BLaER1 treated with 17β-estradiol and CSF1 and Interleukin-3, amounts not matched to agents 10 nM and 100 nM (cell line): Measurements from ENCODE around the gene PIP5K1C.
"Not testable (repeated sequence)": the region's sequence is repeated elsewhere in the genome, so short reads cannot be mapped to it uniquely, and the experiment has no call there.

Experiments
- H3K27ac ChIP-seq, 11 experiments: shearing (Covaris generic); formaldehyde crosslinking; 2 replicates each; pipeline ENCODE4 v1.8.1; 2022
- H3K27me3 ChIP-seq, 11 experiments: shearing (Covaris generic); formaldehyde crosslinking; 2 replicates each; pipeline ENCODE4 v1.8.1; 2022
- H3K36me3 ChIP-seq, 11 experiments: shearing (Covaris generic); formaldehyde crosslinking; 2 replicates each; pipeline ENCODE4 v1.8.1; 2022
- H3K4me1 ChIP-seq, 10 experiments: shearing (Covaris generic); formaldehyde crosslinking; 2 replicates each; pipeline ENCODE4 v1.8.1; 2022
- H3K4me2 ChIP-seq, 11 experiments: shearing (Covaris generic); formaldehyde crosslinking; 2 replicates each; pipeline ENCODE4 v1.8.1; 2022
- H3K4me3 ChIP-seq, 10 experiments: shearing (Covaris generic); formaldehyde crosslinking; 2 replicates each; pipeline ENCODE4 v1.8.1; 2022
- H3K9ac ChIP-seq, 11 experiments: shearing (Covaris generic); formaldehyde crosslinking; 2 replicates each; pipeline ENCODE4 v1.8.1; 2022
- H3K9me3 ChIP-seq, 11 experiments: shearing (Covaris generic); formaldehyde crosslinking; replicated peaks in 1 of 11; 2 replicates each; pipeline ENCODE4 v1.8.1; 2022
- H4K20me1 ChIP-seq, 11 experiments: shearing (Covaris generic); formaldehyde crosslinking; 2 replicates each; pipeline ENCODE4 v1.8.1; 2022
- Cebpa-rat ChIP-seq, 11 experiments: shearing (Covaris generic); IDR thresholded peaks; 2 replicates each; pipeline ENCODE4 v1.8.1; 2022

The PIP5K1C gene

GRCh38 chr19:3655402-3656072, 44.7 kb downstream of the PIP5K1C start:
- TF ChIP-seq Cebpa-rat (IDR thresholded peaks at IDR 0.05) = no peak
- H3K27ac ChIP-seq = peak overlapping the region; percentile 18 to 93 (median 89); a peak in 21 of 22 replicates

DNA sequence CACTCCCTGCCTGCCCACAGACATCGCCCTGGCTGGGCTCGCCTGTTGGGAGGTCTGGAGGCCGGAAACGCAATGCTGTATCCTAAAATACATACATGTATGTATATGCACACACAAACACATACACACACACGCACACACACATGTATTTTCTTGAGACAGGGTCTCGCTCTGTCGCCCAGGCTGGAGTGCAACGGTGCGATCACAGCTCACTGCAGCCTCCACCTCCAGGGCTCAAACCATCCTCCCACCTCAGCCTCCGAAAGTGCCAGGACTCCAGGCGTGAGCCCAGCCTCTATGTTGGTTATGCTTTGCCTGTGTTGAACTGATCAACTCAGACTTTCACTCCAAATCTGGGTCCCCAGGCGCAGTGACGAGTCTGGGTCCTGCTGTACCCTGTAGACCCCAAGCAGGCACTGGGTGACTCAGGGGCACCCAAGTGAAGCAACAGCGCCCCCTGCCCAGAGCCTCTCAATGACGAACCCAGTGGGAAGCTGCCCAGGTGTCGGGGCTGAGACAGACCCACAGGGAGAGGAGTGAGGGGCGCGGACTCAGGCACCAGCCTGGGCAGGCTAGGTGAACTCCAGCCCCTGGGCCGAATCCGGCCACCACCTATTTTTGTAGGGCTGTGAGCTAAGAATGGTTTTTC, 46.3 kb downstream of the PIP5K1C start:
- peaks cover 41 to 74% (median 63%) of the 10 kb centered on the region in 11 experiments for H3K36me3 ChIP-seq
- no peaks in the 10 kb centered on the region for H3K27me3 ChIP-seq
- peak overlapping the region in 7 of 11 experiments; percentile 17 to 93 (median 61); a peak in 9 of 22 replicates for H3K27ac ChIP-seq
- peak overlapping the region in 6 of 11 experiments; percentile 77 to 95 (median 88); a peak in 1 of 22 replicates for H3K4me2 ChIP-seq
- peaks cover 0 to 6% (median 0%) of the 10 kb centered on the region in 11 experiments; a peak in 2 of 22 replicates for H3K9me3 ChIP-seq
- peaks cover 3 to 56% (median 13%) of the 10 kb centered on the region in 11 experiments; a peak in 17 of 22 replicates for H4K20me1 ChIP-seq
- TF ChIP-seq Cebpa-rat (IDR thresholded peaks at IDR 0.05) = no peak
- H3K4me3 ChIP-seq = no peak overlapping the region
- peaks cover 26 to 58% (median 51%) of the 10 kb centered on the region in 10 experiments for H3K4me1 ChIP-seq
- peak overlapping the region in 5 of 11 experiments; percentile 0 to 87 (median 18); a peak in 4 of 22 replicates for H3K9ac ChIP-seq

More at GRCh38 chr19:3655402-3656072, 44.7 kb downstream of the PIP5K1C start:
- Histone ChIP-seq H3K4me2 (peak overlapping the region; percentile 77 to 95 (median 88)), H3K4me1 (peaks cover 26 to 64% (median 55%) of the 10 kb centered on the region in 10 experiments), H3K9me3 (peaks cover 0 to 6% (median 0%) of the 10 kb centered on the region in 11 experiments; a peak in 2 of 22 replicates), H3K4me3 (peak overlapping the region in 9 of 10 experiments; percentile 13 to 61 (median 46); a peak in 15 of 20 replicates), H4K20me1 (peaks cover 3 to 58% (median 13%) of the 10 kb centered on the region in 11 experiments; a peak in 17 of 22 replicates), H3K9ac (peak overlapping the region; percentile 62 to 87 (median 81)), H3K27me3 (no peaks in the 10 kb centered on the region), H3K36me3 (peaks cover 44 to 78% (median 66%) of the 10 kb centered on the region in 11 experiments)

GRCh38 chr19:3653081-3653795, 47.0 kb downstream of the PIP5K1C start:
- Histone ChIP-seq H3K4me3 (no peak overlapping the region), H3K4me1 (peaks cover 20 to 50% (median 44%) of the 10 kb centered on the region in 10 experiments), H3K9me3 (peaks cover 0 to 6% (median 0%) of the 10 kb centered on the region in 11 experiments; a peak in 2 of 22 replicates), H3K4me2 (no peak overlapping the region), H3K9ac (peak overlapping the region in 3 of 11 experiments; percentile 12 to 87 (median 38); a peak in 3 of 22 replicates), H3K27ac (peak overlapping the region in 4 of 11 experiments; percentile 23 to 93 (median 53); a peak in 7 of 22 replicates), H3K27me3 (no peaks in the 10 kb centered on the region), H4K20me1 (peaks cover 3 to 55% (median 11%) of the 10 kb centered on the region in 11 experiments; a peak in 17 of 22 replicates), H3K36me3 (peaks cover 38 to 73% (median 62%) of the 10 kb centered on the region in 11 experiments)
- no peak for TF ChIP-seq Cebpa-rat (IDR thresholded peaks at IDR 0.05)

DNA sequence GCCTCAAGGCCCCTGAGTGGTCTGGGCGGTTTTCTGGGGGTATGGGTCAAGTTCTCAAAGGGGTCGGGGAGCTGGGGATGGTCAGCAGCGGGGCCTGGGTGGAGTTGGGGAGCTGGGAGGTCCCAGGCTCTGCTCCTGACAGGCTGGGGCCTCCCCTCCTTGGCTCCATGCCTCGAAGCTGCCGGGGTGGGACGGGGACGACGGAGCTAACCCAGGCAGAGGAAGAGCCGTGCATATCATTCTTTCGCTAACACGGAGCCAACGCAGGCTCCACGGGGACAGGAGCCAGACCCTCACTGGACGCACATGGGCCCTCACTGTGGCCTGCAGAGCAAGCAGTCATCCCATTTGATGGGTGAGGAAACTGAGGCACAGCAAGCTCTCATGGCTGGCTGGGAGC, 47.8 kb downstream of the PIP5K1C start:
- Histone ChIP-seq H3K27me3 (no peaks in the 10 kb centered on the region), H3K9ac (no peak overlapping the region), H4K20me1 (peaks cover 0 to 50% (median 11%) of the 10 kb centered on the region in 11 experiments; a peak in 16 of 22 replicates), H3K27ac (peak overlapping the region in 1 of 11 experiments; percentile 93; a peak in 1 of 22 replicates), H3K36me3 (peaks cover 30 to 73% (median 54%) of the 10 kb centered on the region in 11 experiments), H3K4me1 (peaks cover 20 to 42% (median 38%) of the 10 kb centered on the region in 10 experiments), H3K9me3 (peaks cover 0 to 6% (median 0%) of the 10 kb centered on the region in 11 experiments; a peak in 2 of 22 replicates), H3K4me2 (no peak overlapping the region), H3K4me3 (no peak overlapping the region)
- no peak for TF ChIP-seq Cebpa-rat (IDR thresholded peaks at IDR 0.05)

GRCh38 chr19:3651684-3652083, 48.6 kb downstream of the PIP5K1C start:
- Histone ChIP-seq H3K27me3 (no peaks in the 10 kb centered on the region), H3K4me1 (peaks cover 17 to 35% (median 31%) of the 10 kb centered on the region in 10 experiments), H4K20me1 (peaks cover 0 to 51% (median 8%) of the 10 kb centered on the region in 11 experiments; a peak in 17 of 22 replicates), H3K36me3 (peaks cover 24 to 73% (median 51%) of the 10 kb centered on the region in 11 experiments), H3K27ac (peak overlapping the region in 1 of 11 experiments; percentile 7; a peak in 1 of 22 replicates), H3K9me3 (no peaks in the 10 kb centered on the region), H3K9ac (no peak overlapping the region), H3K4me2 (no peak overlapping the region), H3K4me3 (no peak overlapping the region)
- TF ChIP-seq Cebpa-rat (IDR thresholded peaks at IDR 0.05) = no peak

- TF ChIP-seq Cebpa-rat (IDR thresholded peaks at IDR 0.05) = no peak
- Histone ChIP-seq H3K4me3 (no peak overlapping the region), H3K27me3 (no peaks in the 10 kb centered on the region), H3K4me2 (no peak overlapping the region), H3K36me3 (peaks cover 24 to 88% (median 68%) of the 10 kb centered on the region in 11 experiments), H3K27ac (no peak overlapping the region), H3K4me1 (peaks cover 0 to 17% (median 13%) of the 10 kb centered on the region in 10 experiments; a peak in 19 of 20 replicates), H3K9ac (no peak overlapping the region), H3K9me3 (no peaks in the 10 kb centered on the region), H4K20me1 (peaks cover 0 to 62% (median 0%) of the 10 kb centered on the region in 11 experiments; a peak in 8 of 22 replicates)
Measured at GRCh38 chr19:3649888-3650287, 50.4 kb downstream of the PIP5K1C start.

DNA sequence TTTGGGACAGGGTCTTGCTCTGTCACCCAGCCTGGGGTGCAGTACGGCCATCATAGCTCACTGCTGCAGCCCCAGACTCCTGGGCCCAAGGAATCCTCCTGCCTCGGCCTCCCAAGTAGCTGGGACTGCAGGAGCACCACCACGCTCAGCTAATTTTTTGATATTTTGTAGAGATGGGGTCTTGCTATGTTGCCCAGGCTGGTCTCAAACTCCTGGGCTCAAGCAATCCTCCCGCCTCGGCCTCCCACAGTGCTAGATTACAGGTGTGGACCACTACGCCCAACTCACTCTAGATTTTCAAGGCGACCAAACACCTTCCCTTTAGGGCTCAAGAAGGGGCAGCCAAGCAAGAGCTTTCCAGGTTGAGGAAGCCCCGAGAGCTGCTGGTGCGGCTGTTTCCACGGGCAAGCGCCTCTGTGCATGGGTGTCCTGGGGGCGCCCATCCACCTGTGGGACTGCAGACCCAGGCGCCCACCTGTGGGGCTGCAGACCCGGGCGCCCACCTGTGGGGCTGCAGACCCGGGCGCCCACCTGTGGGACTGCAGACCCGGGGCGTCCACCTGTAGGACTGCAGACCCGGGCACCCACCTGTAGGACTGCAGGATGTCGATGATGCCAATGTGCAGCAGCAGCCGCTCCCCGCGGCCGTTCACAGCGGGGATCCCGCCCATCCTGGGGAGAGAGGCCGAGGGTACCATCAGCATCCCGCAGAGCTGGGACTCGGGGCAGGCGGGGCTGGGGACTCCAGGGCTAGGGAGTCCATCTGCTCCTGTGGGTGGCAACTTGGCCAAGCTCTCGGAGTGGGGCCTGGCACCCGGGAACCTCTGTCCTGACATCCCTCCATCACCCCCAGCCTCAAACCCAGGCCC, 52.0 kb downstream of the PIP5K1C start:
- Histone ChIP-seq H3K9ac (no peak overlapping the region), H4K20me1 (peaks cover 0 to 76% (median 0%) of the 10 kb centered on the region in 11 experiments; a peak in 9 of 22 replicates), H3K4me1 (peaks cover 0 to under 1% (median 0%) of the 10 kb centered on the region in 10 experiments; a peak in 1 of 20 replicates), H3K4me3 (no peak overlapping the region), H3K9me3 (no peaks in the 10 kb centered on the region), H3K36me3 (peaks cover 27 to 90% (median 70%) of the 10 kb centered on the region in 11 experiments), H3K27ac (no peak overlapping the region), H3K4me2 (no peak overlapping the region), H3K27me3 (no peaks in the 10 kb centered on the region)
- no peak for TF ChIP-seq Cebpa-rat (IDR thresholded peaks at IDR 0.05)

DNA sequence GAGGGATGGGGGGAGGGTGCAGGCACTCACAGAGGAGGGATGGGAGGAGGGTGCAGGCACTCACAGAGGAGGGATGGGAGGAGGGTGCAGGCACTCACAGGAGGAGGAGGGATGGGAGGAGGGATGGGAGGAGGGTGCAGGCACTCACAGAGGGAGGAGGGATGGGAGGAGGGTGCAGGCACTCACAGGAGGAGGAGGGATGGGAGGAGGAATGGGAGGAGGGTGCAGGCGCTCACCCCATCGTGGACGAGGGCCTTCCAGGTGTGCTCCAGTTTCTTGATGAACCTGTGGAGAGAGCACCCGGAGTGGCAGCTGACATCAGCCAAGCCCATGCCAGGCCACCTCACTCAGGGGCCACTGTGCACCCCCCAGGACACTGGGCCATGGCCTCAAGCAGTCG, 53.2 kb downstream of the PIP5K1C start:
- H3K27me3 ChIP-seq, H3K9me3 ChIP-seq, H3K27ac ChIP-seq, H3K4me3 ChIP-seq, H3K4me1 ChIP-seq, H3K4me2 ChIP-seq, H3K9ac ChIP-seq: not testable (repeated sequence)
- Histone ChIP-seq H4K20me1 (peaks cover 0 to 81% (median 7%) of the 10 kb centered on the region in 11 experiments; a peak in 10 of 22 replicates), H3K36me3 (peaks cover 17 to 90% (median 70%) of the 10 kb centered on the region in 11 experiments)
